Spleen (tissue), 7 donors: ENCODE results near the gene DCBLD1.

Experiments
- POLR2AphosphoS5 ChIP-seq, 3 donors: sonication (generic); formaldehyde crosslinking; IDR thresholded peaks; one replicate each; pipeline ENCODE4 v1.5.1; 2017; ENCODE audit warnings: antibody characterized with exemption in 3 of 3
- TF ChIP-seq, protein P1 (sequence below), 11 experiments: fragments of 200-600 bp in 7 of 11; fragments of 450-650 bp in 4 of 11; sonication (generic) in 4 of 11; IDR thresholded peaks in 8 of 11; conservative IDR thresholded peaks in 3 of 11; 1 replicate in 7 of 11; 2 replicates in 4 of 11; pipeline versions ENCODE4 v1.4.0 to v1.8.0; 2016 to 2021; ENCODE audit warnings: antibody characterized with exemption in 11 of 11, inconsistent platforms in 4 of 11, mild to moderate bottlenecking in 1 of 11
- donor health status: DM: no; HTN: no; CAD: no; lungs with moderate emphysema.
- donor health status: DM: no; HTN: no; CAD: no.
- donor health status: DM: no; HTN: no; CAD: no.

GRCh38 chr6:117559299-117559698 is 76.8 kb downstream of the DCBLD1 start:
- TF ChIP-seq, protein P1, sequence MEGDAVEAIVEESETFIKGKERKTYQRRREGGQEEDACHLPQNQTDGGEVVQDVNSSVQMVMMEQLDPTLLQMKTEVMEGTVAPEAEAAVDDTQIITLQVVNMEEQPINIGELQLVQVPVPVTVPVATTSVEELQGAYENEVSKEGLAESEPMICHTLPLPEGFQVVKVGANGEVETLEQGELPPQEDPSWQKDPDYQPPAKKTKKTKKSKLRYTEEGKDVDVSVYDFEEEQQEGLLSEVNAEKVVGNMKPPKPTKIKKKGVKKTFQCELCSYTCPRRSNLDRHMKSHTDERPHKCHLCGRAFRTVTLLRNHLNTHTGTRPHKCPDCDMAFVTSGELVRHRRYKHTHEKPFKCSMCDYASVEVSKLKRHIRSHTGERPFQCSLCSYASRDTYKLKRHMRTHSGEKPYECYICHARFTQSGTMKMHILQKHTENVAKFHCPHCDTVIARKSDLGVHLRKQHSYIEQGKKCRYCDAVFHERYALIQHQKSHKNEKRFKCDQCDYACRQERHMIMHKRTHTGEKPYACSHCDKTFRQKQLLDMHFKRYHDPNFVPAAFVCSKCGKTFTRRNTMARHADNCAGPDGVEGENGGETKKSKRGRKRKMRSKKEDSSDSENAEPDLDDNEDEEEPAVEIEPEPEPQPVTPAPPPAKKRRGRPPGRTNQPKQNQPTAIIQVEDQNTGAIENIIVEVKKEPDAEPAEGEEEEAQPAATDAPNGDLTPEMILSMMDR (IDR thresholded peaks at IDR 0.05 in 8 of 11, conservative IDR thresholded peaks at IDR 0.05 in 3 of 11): no peak
- TF ChIP-seq POLR2AphosphoS5 (IDR thresholded peaks at IDR 0.05): no peak
